Lower leg skin (tissue), 3 donors: ENCODE data around the gene ZNF385B.

Experiments used
- POLR2A ChIP-seq, 2 donors: fragments of 450-650 bp; IDR thresholded peaks; one replicate each; pipeline ENCODE4 v1.6.1; 2016 to 2017; ENCODE audit warnings: antibody characterized with exemption in 2 of 2, mild to moderate bottlenecking in 1 of 2, moderate library complexity in 1 of 2
- TF ChIP-seq, protein P1 (sequence below), 3 donors: fragments of 450-650 bp; IDR thresholded peaks; one replicate each; pipeline ENCODE4 v1.5.1; 2016; ENCODE audit warnings: antibody characterized with exemption in 3 of 3, mild to moderate bottlenecking in 3 of 3, moderate library complexity in 2 of 3

DNA sequence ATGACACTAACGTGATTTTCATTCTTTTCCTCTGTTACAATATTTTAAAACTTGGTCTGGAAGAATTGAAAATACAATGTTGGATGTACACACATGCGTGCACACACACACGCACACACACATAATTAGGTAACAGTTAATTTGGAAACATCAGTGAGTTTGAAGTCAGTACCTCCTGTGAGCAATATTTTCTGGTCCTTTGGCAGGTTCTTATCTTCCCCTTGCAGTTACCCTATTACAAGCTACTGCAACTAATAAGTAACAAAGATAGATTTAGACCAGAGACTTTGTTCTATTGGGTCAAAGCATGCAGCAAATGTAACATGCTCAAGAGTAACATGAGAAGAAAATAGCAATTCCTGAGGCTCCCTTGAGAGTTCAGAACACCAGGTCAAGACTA is 73.3 kb downstream of the ZNF385B start:
- TF ChIP-seq, protein P1, sequence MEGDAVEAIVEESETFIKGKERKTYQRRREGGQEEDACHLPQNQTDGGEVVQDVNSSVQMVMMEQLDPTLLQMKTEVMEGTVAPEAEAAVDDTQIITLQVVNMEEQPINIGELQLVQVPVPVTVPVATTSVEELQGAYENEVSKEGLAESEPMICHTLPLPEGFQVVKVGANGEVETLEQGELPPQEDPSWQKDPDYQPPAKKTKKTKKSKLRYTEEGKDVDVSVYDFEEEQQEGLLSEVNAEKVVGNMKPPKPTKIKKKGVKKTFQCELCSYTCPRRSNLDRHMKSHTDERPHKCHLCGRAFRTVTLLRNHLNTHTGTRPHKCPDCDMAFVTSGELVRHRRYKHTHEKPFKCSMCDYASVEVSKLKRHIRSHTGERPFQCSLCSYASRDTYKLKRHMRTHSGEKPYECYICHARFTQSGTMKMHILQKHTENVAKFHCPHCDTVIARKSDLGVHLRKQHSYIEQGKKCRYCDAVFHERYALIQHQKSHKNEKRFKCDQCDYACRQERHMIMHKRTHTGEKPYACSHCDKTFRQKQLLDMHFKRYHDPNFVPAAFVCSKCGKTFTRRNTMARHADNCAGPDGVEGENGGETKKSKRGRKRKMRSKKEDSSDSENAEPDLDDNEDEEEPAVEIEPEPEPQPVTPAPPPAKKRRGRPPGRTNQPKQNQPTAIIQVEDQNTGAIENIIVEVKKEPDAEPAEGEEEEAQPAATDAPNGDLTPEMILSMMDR (IDR thresholded peaks at IDR 0.05), result no peak
- no peak for TF ChIP-seq POLR2A (IDR thresholded peaks at IDR 0.05)
